Activated effector memory CD4-positive, alpha-beta T cell treated with Interleukin-2 at 50 U/mL for 16 hours (primary cell): ENCODE measurements around the gene MEIS2.

Source experiments
- DNase-seq: peaks from one replicate; pipeline ENCODE4 v3.0.0-alpha.2; 2020

MEIS2 gene

GRCh38 chr15:37112171-37112570 lies 11.8 kb upstream of the MEIS2 start:
- DNase-seq: no peak

- no peak for DNase-seq
Observed at GRCh38 chr15:37111427-37111717, 11.0 kb upstream of the MEIS2 start.

GRCh38 chr15:37109872-37110572 lies 9.7 kb upstream of the MEIS2 start:
- no peak for DNase-seq

- DNase-seq: no peak
Observed at GRCh38 chr15:37109168-37109871, 9.0 kb upstream of the MEIS2 start.

- no peak for DNase-seq
Observed at GRCh38 chr15:37108381-37109167, 8.2 kb upstream of the MEIS2 start.

GRCh38 chr15:37107744-37108380 lies 7.5 kb upstream of the MEIS2 start:
- no peak for DNase-seq

GRCh38 chr15:37107071-37107743 lies 6.9 kb upstream of the MEIS2 start:
- no peak for DNase-seq

GRCh38 chr15:37106490-37107001 lies 6.2 kb upstream of the MEIS2 start:
- no peak for DNase-seq

- DNase-seq: no peak
Observed at GRCh38 chr15:37105889-37106288, 5.5 kb upstream of the MEIS2 start.

GRCh38 chr15:37105029-37105428 lies 4.7 kb upstream of the MEIS2 start:
- DNase-seq: no peak

- no peak for DNase-seq
Observed at GRCh38 chr15:37104424-37104981, 4.2 kb upstream of the MEIS2 start.

GRCh38 chr15:37103475-37104423 lies 3.4 kb upstream of the MEIS2 start:
- no peak for DNase-seq

GRCh38 chr15:37103163-37103435 lies 2.8 kb upstream of the MEIS2 start:
- no peak for DNase-seq

- no peak for DNase-seq
Observed at GRCh38 chr15:37102305-37103162, 2.2 kb upstream of the MEIS2 start.

- DNase-seq: no peak
Observed at GRCh38 chr15:37101980-37102304, 1.6 kb upstream of the MEIS2 start.

- no peak for DNase-seq
Observed at GRCh38 chr15:37100966-37101215, 542 bp upstream of the MEIS2 start.

- DNase-seq: no peak
Observed at GRCh38 chr15:37099319-37100108, 835 bp downstream of the MEIS2 start.

GRCh38 chr15:37098468-37099318 lies 1.7 kb downstream of the MEIS2 start:
- DNase-seq: no peak
